Measurements from ENCODE around the gene RHOBTB1.

Gene RHOBTB1

GRCh38 chr10:60877777-60878120 lies 66.2 kb downstream of the RHOBTB1 start:
- H3K9me3 ChIP-seq (ENCODE audit: insufficient read depth, low read length), result no peaks in the 10 kb centered on the region
- no peaks in the 10 kb centered on the region for H3K9me2 ChIP-seq (replicated peaks; ENCODE audit: insufficient read depth, low read length)
- no peak overlapping the region for H3K4me2 ChIP-seq (ENCODE audit: low read depth, low read length, poor library complexity, severe bottlenecking)
- H4K20me1 ChIP-seq (ENCODE audit: low read depth, low read length), result no peaks in the 10 kb centered on the region
- H3K79me2 ChIP-seq (ENCODE audit: insufficient read depth, low read length), result no peaks in the 10 kb centered on the region
- H2AFZ ChIP-seq (ENCODE audit: low read depth, low read length, severe bottlenecking), result no peak overlapping the region
- H3F3A ChIP-seq (ENCODE audit: insufficient read depth), result no peaks in the 10 kb centered on the region
- H3K9ac ChIP-seq (ENCODE audit: low read length), result no peak overlapping the region
- no peaks in the 10 kb centered on the region for H3K27me3 ChIP-seq (ENCODE audit: low read length)
- no peak for TF ChIP-seq CTCF (IDR thresholded peaks at IDR 0.05; ENCODE audit: insufficient read depth, low read length, poor library complexity, severe bottlenecking)
- TF ChIP-seq EZH2phosphoT487 (conservative IDR thresholded peaks at IDR 0.05; ENCODE audit: low read length), result no peak
- no peaks in the 10 kb centered on the region for H3K36me3 ChIP-seq (ENCODE audit: low read length)
- no peak overlapping the region for H3K4me3 ChIP-seq (ENCODE audit: insufficient read depth, low read length, poor library complexity, severe bottlenecking)
- no peak overlapping the region for H3K27ac ChIP-seq (ENCODE audit: low read depth, low read length)

GRCh38 chr10:60877061-60877776 lies 66.8 kb downstream of the RHOBTB1 start:
- no peak overlapping the region for H3K27ac ChIP-seq (ENCODE audit: low read depth, low read length)
- no peak overlapping the region for H3K4me3 ChIP-seq (ENCODE audit: insufficient read depth, low read length, poor library complexity, severe bottlenecking)
- no peaks in the 10 kb centered on the region for H4K20me1 ChIP-seq (ENCODE audit: low read depth, low read length)

GRCh38 chr10:60873758-60874157 lies 70.2 kb downstream of the RHOBTB1 start:
- Histone ChIP-seq H3K9ac (ENCODE audit: low read length) (no peak overlapping the region), H3K36me3 (ENCODE audit: low read length) (no peaks in the 10 kb centered on the region), H3K4me2 (ENCODE audit: low read depth, low read length, poor library complexity, severe bottlenecking) (no peak overlapping the region), H2AFZ (ENCODE audit: low read depth, low read length, severe bottlenecking) (no peak overlapping the region), H4K20me1 (ENCODE audit: low read depth, low read length) (no peaks in the 10 kb centered on the region), H3K27me3 (ENCODE audit: low read length) (0 out of 2 replicates have a peak, but pooled peaks cover 3% of the 10 kb centered on the region), H3K27ac (ENCODE audit: low read depth, low read length) (no peak overlapping the region), H3K79me2 (ENCODE audit: insufficient read depth, low read length) (no peaks in the 10 kb centered on the region), H3K9me2 (replicated peaks; ENCODE audit: insufficient read depth, low read length) (no peaks in the 10 kb centered on the region), H3K4me3 (ENCODE audit: insufficient read depth, low read length, poor library complexity, severe bottlenecking) (no peak overlapping the region), H3F3A (ENCODE audit: insufficient read depth) (no peaks in the 10 kb centered on the region), H3K9me3 (ENCODE audit: insufficient read depth, low read length) (no peaks in the 10 kb centered on the region)
- TF ChIP-seq CTCF (IDR thresholded peaks at IDR 0.05; ENCODE audit: insufficient read depth, low read length, poor library complexity, severe bottlenecking) (no peak), EZH2phosphoT487 (conservative IDR thresholded peaks at IDR 0.05; ENCODE audit: low read length) (no peak)

More at GRCh38 chr10:60877061-60877776, 66.8 kb downstream of the RHOBTB1 start:
- no peak overlapping the region for H2AFZ ChIP-seq (ENCODE audit: low read depth, low read length, severe bottlenecking)
- no peaks in the 10 kb centered on the region for H3K36me3 ChIP-seq (ENCODE audit: low read length)
- no peaks in the 10 kb centered on the region for H3K79me2 ChIP-seq (ENCODE audit: insufficient read depth, low read length)
- no peak overlapping the region for H3K9ac ChIP-seq (ENCODE audit: low read length)
- H3K27me3 ChIP-seq (ENCODE audit: low read length), result no peaks in the 10 kb centered on the region
- no peak for TF ChIP-seq CTCF (IDR thresholded peaks at IDR 0.05; ENCODE audit: insufficient read depth, low read length, poor library complexity, severe bottlenecking)
- no peak for TF ChIP-seq EZH2phosphoT487 (conservative IDR thresholded peaks at IDR 0.05; ENCODE audit: low read length)
- no peaks in the 10 kb centered on the region for H3K9me2 ChIP-seq (replicated peaks; ENCODE audit: insufficient read depth, low read length)
- no peak overlapping the region for H3K4me2 ChIP-seq (ENCODE audit: low read depth, low read length, poor library complexity, severe bottlenecking)
- no peaks in the 10 kb centered on the region for H3F3A ChIP-seq (ENCODE audit: insufficient read depth)
- no peaks in the 10 kb centered on the region for H3K9me3 ChIP-seq (ENCODE audit: insufficient read depth, low read length)

Measured in SU-DHL-6 (cell line).